Liver (tissue), 9 donors: ENCODE measurements around the gene SUSD4. TPM values are rescaled to one million over a fixed set of nuclear protein-coding genes. Genes with fewer than 3 reads are reported as not detected.

ENCODE experiments used
- DNase-seq: peaks from one replicate; pipeline ENCODE4 v3.0.0-alpha.2; 2017; ENCODE audit warnings: low spot score
- H3K27ac ChIP-seq, 2 donors: one replicate each; pipeline ENCODE4 v1.7.0; 2013; ENCODE audit warnings: inconsistent platforms in 2 of 2, low read length in 2 of 2, control low read depth in 1 of 2, low read depth in 1 of 2, mild to moderate bottlenecking in 1 of 2
- H3K27me3 ChIP-seq, 4 donors: one replicate each; pipeline versions ENCODE4 v1.6.1 to v1.7.0; 2013; ENCODE audit warnings: low read length in 3 of 4, inconsistent platforms in 1 of 4, mild to moderate bottlenecking in 1 of 4, moderate library complexity in 1 of 4; ENCODE audit not compliant: control insufficient read depth in 4 of 4, insufficient read depth in 4 of 4
- H3K36me3 ChIP-seq, 4 donors: one replicate each; pipeline versions ENCODE4 v1.6.1 to v1.7.0; 2013; ENCODE audit warnings: low read length in 3 of 4, mild to moderate bottlenecking in 3 of 4, low read depth in 1 of 4, moderate library complexity in 1 of 4; ENCODE audit not compliant: control insufficient read depth in 4 of 4, insufficient read depth in 3 of 4
- H3K4me1 ChIP-seq, 4 donors: one replicate each; pipeline versions ENCODE4 v1.6.1 to v1.7.0; 2013; ENCODE audit warnings: low read length in 3 of 4, mild to moderate bottlenecking in 3 of 4, moderate library complexity in 1 of 4; ENCODE audit not compliant: control insufficient read depth in 4 of 4, insufficient read depth in 4 of 4
- H3K4me3 ChIP-seq, 3 donors: one replicate each; pipeline versions ENCODE4 v1.6.1 to v1.7.0; 2013; ENCODE audit warnings: low read length in 3 of 3, control low read depth in 1 of 3, low read depth in 1 of 3, mild to moderate bottlenecking in 1 of 3
- H3K9ac ChIP-seq, 2 donors: one replicate each; pipeline ENCODE4 v1.7.0; 2013; ENCODE audit warnings: low read length in 2 of 2, mild to moderate bottlenecking in 2 of 2, moderate library complexity in 2 of 2, control low read depth in 1 of 2, low read depth in 1 of 2
- H3K9me3 ChIP-seq, 4 donors: one replicate each; pipeline versions ENCODE4 v1.6.1 to v1.7.0; 2013; ENCODE audit warnings: low read length in 3 of 4; ENCODE audit not compliant: control insufficient read depth in 4 of 4
- ATF3 ChIP-seq: IDR thresholded peaks from 2 replicates; pipeline ENCODE4 v1.6.1; 2016; ENCODE audit warnings: antibody characterized with exemption
- CTCF ChIP-seq: fragments of 150-350 bp; IDR thresholded peaks from 2 replicates; pipeline ENCODE4 v1.5.1; 2017; ENCODE audit warnings: improper control_type of control experiment, low read depth, low read length; ENCODE audit not compliant: missing input control
- FOXA1 ChIP-seq: IDR thresholded peaks from 2 replicates; pipeline ENCODE4 v1.6.1; 2016; ENCODE audit warnings: antibody characterized with exemption
- FOXA2 ChIP-seq: IDR thresholded peaks from 2 replicates; pipeline ENCODE4 v1.6.1; 2016; ENCODE audit warnings: antibody characterized with exemption
- GABPA ChIP-seq, 2 donors: IDR thresholded peaks in 1 of 2; conservative IDR thresholded peaks in 1 of 2; 2 replicates each; pipeline ENCODE4 v1.6.1; 2016; ENCODE audit warnings: antibody characterized with exemption in 2 of 2, mild to moderate bottlenecking in 1 of 2, moderate library complexity in 1 of 2
- HNF4A ChIP-seq, 2 donors: conservative IDR thresholded peaks; 2 replicates each; pipeline ENCODE4 v1.6.1; 2016; ENCODE audit warnings: antibody characterized with exemption in 2 of 2, mild to moderate bottlenecking in 2 of 2
- HNF4G ChIP-seq: IDR thresholded peaks from 2 replicates; pipeline ENCODE4 v1.6.1; 2016; ENCODE audit warnings: antibody characterized with exemption
- JUND ChIP-seq, 2 donors: IDR thresholded peaks; 2 replicates each; pipeline ENCODE4 v1.6.1; 2016; ENCODE audit warnings: antibody characterized with exemption in 2 of 2
- MAX ChIP-seq: IDR thresholded peaks from 2 replicates; pipeline ENCODE4 v1.6.1; 2016; ENCODE audit warnings: antibody characterized with exemption
- NR2F2 ChIP-seq: IDR thresholded peaks from 2 replicates; pipeline ENCODE4 v1.6.1; 2016; ENCODE audit warnings: antibody characterized with exemption
- RAD21 ChIP-seq, 2 donors: IDR thresholded peaks; 2 replicates each; pipeline ENCODE4 v1.6.1; 2016; ENCODE audit warnings: antibody characterized with exemption in 2 of 2, mild to moderate bottlenecking in 2 of 2
- REST ChIP-seq: IDR thresholded peaks from 2 replicates; pipeline ENCODE4 v1.6.1; 2016; ENCODE audit warnings: antibody characterized with exemption, mild to moderate bottlenecking
- RXRA ChIP-seq, 2 donors: IDR thresholded peaks; 2 replicates each; pipeline ENCODE4 v1.6.1; 2017 to 2018; ENCODE audit warnings: antibody characterized with exemption in 2 of 2, mild to moderate bottlenecking in 1 of 2
- YY1 ChIP-seq: IDR thresholded peaks from 2 replicates; pipeline ENCODE4 v1.6.1; 2016; ENCODE audit warnings: antibody characterized with exemption, mild to moderate bottlenecking
- ZBTB33 ChIP-seq: IDR thresholded peaks from 2 replicates; pipeline ENCODE4 v1.6.1; 2016; ENCODE audit warnings: antibody characterized with exemption
- WGBS: extraction: QIAGEN DNeasy Blood & Tissue Kit; methylation state at CpG from one replicate; pipeline ENCODE4 v1.1.7; 2013; 5-methylcytosine and 5-hydroxymethylcytosine counted together
- polyA plus RNA-seq, 2 donors: library from polyadenylated mRNA; stranded (reverse) in 1 of 2; unstranded in 1 of 2; fragments of 200-250 nt in 1 of 2; fragments of >200 nt in 1 of 2; fragmentation: Nextera tagmentation in 1 of 2; extraction: Ambion mirVana in 1 of 2; gene quantifications; one replicate each; pipeline versions ENCODE4 v1.2.1 to v1.2.3, GENCODE V29; 2013 to 2015
- total RNA-seq, 2 donors: library from RNA; depleted of rRNA; stranded (reverse); fragments of >200 nt; gene quantifications; one replicate each; pipeline ENCODE4 v1.2.3, GENCODE V29; 2014
- donor health status: healthy.
- donor health status: healthy.
- donor health status: healthy.
- donor health status: healthy.
- donor health status: healthy.

The SUSD4 gene
- total and polyA plus RNA-seq, 4 donors: 1.1 to 3.8 (median 1.8) TPM

GRCh38 chr1:223183268-223183862 lies 180.6 kb downstream of the SUSD4 start:
- H3K9me3 ChIP-seq: no peaks in the 10 kb centered on the region
- TF ChIP-seq FOXA1 (no peak), FOXA2 (no peak), CTCF (no peak), RXRA (IDR thresholded peaks at IDR 0.05) (no peak), NR2F2 (no peak), MAX (no peak), JUND (IDR thresholded peaks at IDR 0.05) (no peak), YY1 (no peak), REST (no peak), HNF4A (conservative IDR thresholded peaks at IDR 0.05) (no peak)
- H3K4me3 ChIP-seq: no peak overlapping the region
- no peak for DNase-seq
- no peaks in the 10 kb centered on the region for H3K36me3 ChIP-seq
- no peak overlapping the region for H3K27ac ChIP-seq
- peaks cover 12 to 24% (median 20%) of the 10 kb centered on the region in 4 donors for H3K4me1 ChIP-seq
- no peak overlapping the region for H3K9ac ChIP-seq
- no peaks in the 10 kb centered on the region for H3K27me3 ChIP-seq
- 96% methylated on average over 9 of the region's 9 CpGs for WGBS

GRCh38 chr1:223180731-223181321 lies 183.2 kb downstream of the SUSD4 start:
- H3K27ac ChIP-seq: peak overlapping the region; percentile 74 to 85
- 33% methylated on average over 5 of the region's 5 CpGs for WGBS
- DNase-seq: no peak
- H3K4me3 ChIP-seq: no peak overlapping the region
- no peaks in the 10 kb centered on the region for H3K36me3 ChIP-seq
- H3K9ac ChIP-seq: no peak overlapping the region
- no peaks in the 10 kb centered on the region for H3K27me3 ChIP-seq
- peaks cover 18 to 40% (median 33%) of the 10 kb centered on the region in 4 donors for H3K4me1 ChIP-seq
- H3K9me3 ChIP-seq: no peaks in the 10 kb centered on the region
- peak; percentile 50 to 72 for TF ChIP-seq HNF4A (conservative IDR thresholded peaks at IDR 0.05)
- peak; percentile 47 for TF ChIP-seq ATF3
- peak; percentile 82 for TF ChIP-seq ZBTB33
- TF ChIP-seq REST: peak; percentile 58
- TF ChIP-seq YY1: peak; percentile 80
- peak in 1 of 2 donors; percentile 72 for TF ChIP-seq GABPA (IDR thresholded peaks at IDR 0.05 in 1 of 2, conservative IDR thresholded peaks at IDR 0.05 in 1 of 2)
- no peak for TF ChIP-seq HNF4G
- TF ChIP-seq NR2F2: peak; percentile 37
- peak; percentile 93 for TF ChIP-seq MAX
- TF ChIP-seq RAD21 (IDR thresholded peaks at IDR 0.05): peak; percentile 54 to 58
- no peak for TF ChIP-seq CTCF
- TF ChIP-seq JUND (IDR thresholded peaks at IDR 0.05): peak; percentile 72 to 74
- peak; percentile 65 for TF ChIP-seq FOXA2
